ENCODE data around the gene NDUFV3.

- no peak for TF ChIP-seq NFIC (IDR thresholded peaks at IDR 0.05)
- no peak for TF ChIP-seq FOXM1 (IDR thresholded peaks at IDR 0.05; ENCODE audit: borderline replicate concordance, low read depth)
- no peak for TF ChIP-seq CEBPB (IDR thresholded peaks at IDR 0.05)
- TF ChIP-seq EP300 (IDR thresholded peaks at IDR 0.05; ENCODE audit: borderline replicate concordance): no peak
- TF ChIP-seq ZBTB7A (IDR thresholded peaks at IDR 0.05; ENCODE audit: low read depth): no peak
- TF ChIP-seq MAX (IDR thresholded peaks at IDR 0.05): peak; percentile 82
These were observed 553 bp upstream of the NDUFV3 start for GRCh38 chr21:42892582-42892930.
